H1 (cell line): ENCODE results near the gene SENP6. TPM values are rescaled to one million over a fixed set of nuclear protein-coding genes. Genes with fewer than 3 reads are reported as not detected.

Experiments
- CTCF ChIA-PET: fragments of 300-600 bp; sonication (Branson Sonifier 250); formaldehyde crosslinking; loops from one replicate; lab custom pipeline; 2021; ENCODE audit not compliant: partially characterized antibody; lab: Charles Lee
- POLR2A ChIA-PET: fragments of 300-600 bp; sonication (Branson Sonifier 250); formaldehyde crosslinking; loops from one replicate; lab custom pipeline; 2021; ENCODE audit warnings: inconsistent platforms; ENCODE audit not compliant: partially characterized antibody; lab: Charles Lee
- DNase-seq, 2 experiments: peaks; one replicate each; pipeline versions ENCODE4 v3.0.0 to v3.0.0-alpha.2; 2010 to 2022; ENCODE audit warnings: low spot score in 2 of 2, low read depth in 1 of 2, mixed read lengths in 1 of 2
- FAIRE-seq: peaks from 2 replicates; lab custom pipeline; 2011; peaks lifted over from hg19 to GRCh38; lab: Jason Lieb, UNC
- H2AFZ ChIP-seq: 2 replicates; pipeline ENCODE4 v1.8.1; 2012; ENCODE audit warnings: low read length, inconsistent platforms
- H2AK5ac ChIP-seq: 2 replicates; pipeline ENCODE4 v1.6.1; 2013; ENCODE audit warnings: low read depth, low read length
- H2BK120ac ChIP-seq: replicated peaks from 2 replicates; pipeline ENCODE3; 2013; ENCODE audit warnings: low read depth, low read length, inconsistent platforms
- H2BK12ac ChIP-seq: 2 replicates; pipeline ENCODE4 v1.6.1; 2013; ENCODE audit warnings: low read depth, low read length
- H2BK15ac ChIP-seq: 2 replicates; pipeline ENCODE4 v1.6.1; 2013; ENCODE audit warnings: low read length
- H2BK20ac ChIP-seq: 2 replicates; pipeline ENCODE4 v1.6.1; 2013; ENCODE audit warnings: low read length
- H2BK5ac ChIP-seq: 2 replicates; pipeline ENCODE4 v1.6.1; 2013; ENCODE audit warnings: low read depth, low read length
- H3K14ac ChIP-seq: 2 replicates; pipeline ENCODE4 v1.6.1; 2013; ENCODE audit warnings: inconsistent platforms; ENCODE audit not compliant: insufficient read length
- H3K18ac ChIP-seq: 2 replicates; pipeline ENCODE4 v1.6.1; 2013; ENCODE audit warnings: low read length; ENCODE audit errors: extremely low read depth
- H3K23ac ChIP-seq: 2 replicates; pipeline ENCODE4 v1.6.1; 2013; ENCODE audit warnings: inconsistent platforms; ENCODE audit not compliant: insufficient read length
- H3K23me2 ChIP-seq: 2 replicates; pipeline ENCODE4 v1.6.1; 2013; ENCODE audit warnings: low read depth, low read length
- H3K27ac ChIP-seq: 2 replicates; pipeline ENCODE4 v1.6.1; 2011; ENCODE audit warnings: low read depth, low read length, inconsistent platforms
- H3K27me3 ChIP-seq, 4 experiments: replicated peaks in 1 of 4; 1 replicate in 1 of 4; 2 replicates in 3 of 4; pipeline versions ENCODE4 v1.6.1 to v1.8.1; 2011 to 2013; ENCODE audit warnings: low read length in 3 of 4, mild to moderate bottlenecking in 3 of 4, inconsistent platforms in 2 of 4, mixed read lengths in 2 of 4, moderate library complexity in 1 of 4; ENCODE audit not compliant: control insufficient read depth in 3 of 4, insufficient read depth in 3 of 4; ENCODE audit errors: extremely low read depth in 1 of 4
- H3K36me3 ChIP-seq, 4 experiments: 2 replicates each; pipeline versions ENCODE4 v1.6.1 to v1.8.1; 2011 to 2013; ENCODE audit warnings: mild to moderate bottlenecking in 4 of 4, low read length in 3 of 4, moderate library complexity in 2 of 4, control low read depth in 1 of 4, inconsistent platforms in 1 of 4; ENCODE audit not compliant: insufficient read depth in 4 of 4, control insufficient read depth in 2 of 4
- H3K4ac ChIP-seq: replicated peaks from 2 replicates; pipeline ENCODE3; 2013; ENCODE audit warnings: low read length, low read depth, mixed read lengths, inconsistent platforms; ENCODE audit not compliant: insufficient read length
- H3K4me1 ChIP-seq, 4 experiments: replicated peaks in 1 of 4; 1 replicate in 1 of 4; 2 replicates in 3 of 4; pipeline versions ENCODE4 v1.6.1 to v1.8.1; 2011 to 2013; ENCODE audit warnings: low read length in 3 of 4, inconsistent platforms in 2 of 4, mixed read lengths in 1 of 4; ENCODE audit not compliant: insufficient read depth in 4 of 4, control insufficient read depth in 3 of 4
- H3K4me2 ChIP-seq, 2 experiments: 2 replicates each; pipeline versions ENCODE4 v1.6.1 to v1.8.1; 2011 to 2013; ENCODE audit warnings: low read depth in 2 of 2, low read length in 2 of 2, control low read depth in 1 of 2, inconsistent platforms in 1 of 2, mild to moderate bottlenecking in 1 of 2; ENCODE audit not compliant: insufficient read depth in 1 of 2
- H3K4me3 ChIP-seq, 4 experiments: fragments of 200-600, 300-600 bp in 1 of 4; sonication (generic), shearing (Covaris generic), sonication (Bioruptor Twin) in 1 of 4; 2 replicates each; pipeline versions ENCODE4 v1.5.1 to v1.8.1; 2011 to 2016; ENCODE audit warnings: low read length in 4 of 4, low read depth in 3 of 4, control low read depth in 2 of 4, inconsistent platforms in 2 of 4, mild to moderate bottlenecking in 2 of 4, mixed read lengths in 1 of 4, moderate library complexity in 1 of 4; ENCODE audit not compliant: insufficient read depth in 2 of 4; ENCODE audit errors: extremely low read depth in 1 of 4
- H3K56ac ChIP-seq: replicated peaks from 2 replicates; pipeline ENCODE3; 2013; ENCODE audit warnings: low read depth, mild to moderate bottlenecking, mixed read lengths, low read length, inconsistent platforms; ENCODE audit not compliant: insufficient read length
- H3K79me1 ChIP-seq: 2 replicates; pipeline ENCODE4 v1.6.1; 2013; ENCODE audit warnings: low read depth, low read length, control low read depth
- H3K79me2 ChIP-seq, 2 experiments: 2 replicates each; pipeline versions ENCODE4 v1.6.1 to v1.8.1; 2012 to 2013; ENCODE audit warnings: low read length in 2 of 2, mild to moderate bottlenecking in 2 of 2, inconsistent platforms in 1 of 2; ENCODE audit not compliant: insufficient read depth in 2 of 2, control insufficient read depth in 1 of 2
- H3K9ac ChIP-seq, 4 experiments: replicated peaks in 1 of 4; 1 replicate in 1 of 4; 2 replicates in 3 of 4; pipeline versions ENCODE4 v1.6.1 to v1.8.1; 2011 to 2013; ENCODE audit warnings: low read depth in 3 of 4, low read length in 3 of 4, control low read depth in 2 of 4, mild to moderate bottlenecking in 2 of 4, moderate library complexity in 2 of 4, inconsistent platforms in 1 of 4; ENCODE audit errors: extremely low read depth in 1 of 4
- H3K9me3 ChIP-seq, 2 experiments: 2 replicates each; pipeline versions ENCODE4 v1.6.1 to v1.8.1; 2012 to 2013; ENCODE audit warnings: mild to moderate bottlenecking in 2 of 2, moderate library complexity in 2 of 2, control low read depth in 1 of 2, inconsistent platforms in 1 of 2, low read depth in 1 of 2, low read length in 1 of 2, mixed read lengths in 1 of 2; ENCODE audit not compliant: insufficient read depth in 2 of 2
- H4K20me1 ChIP-seq, 2 experiments: replicated peaks in 1 of 2; 2 replicates each; pipeline versions ENCODE3 to v1.8.1; 2011 to 2013; ENCODE audit warnings: inconsistent platforms in 2 of 2, low read length in 2 of 2, mild to moderate bottlenecking in 1 of 2; ENCODE audit not compliant: insufficient read depth in 2 of 2, control insufficient read depth in 1 of 2
- H4K5ac ChIP-seq: 2 replicates; pipeline ENCODE4 v1.6.1; 2013; ENCODE audit warnings: low read length, low read depth, mixed read lengths, inconsistent platforms; ENCODE audit not compliant: insufficient read length
- H4K8ac ChIP-seq: 2 replicates; pipeline ENCODE4 v1.8.0; 2013; ENCODE audit warnings: mild to moderate bottlenecking, moderate library complexity, low read length, inconsistent platforms; ENCODE audit not compliant: insufficient read depth; ENCODE audit errors: extremely low read depth
- H4K91ac ChIP-seq: replicated peaks from 2 replicates; pipeline ENCODE3; 2013; ENCODE audit warnings: low read length, mixed read lengths, inconsistent platforms; ENCODE audit not compliant: insufficient read length
- KDM1A ChIP-seq: fragments of 200-600, 300-600 bp; sonication (generic); IDR thresholded peaks from 2 replicates; pipeline ENCODE4 v1.7.1; 2016; ENCODE audit warnings: mild to moderate bottlenecking, low read length, borderline replicate concordance
- RXRA ChIP-seq: IDR thresholded peaks from 2 replicates; pipeline ENCODE4 v1.6.1; 2011; ENCODE audit warnings: low read depth, mild to moderate bottlenecking, low read length, moderate library complexity; ENCODE audit not compliant: insufficient read depth
- SIRT6 ChIP-seq: IDR thresholded peaks from one replicate; pipeline ENCODE4 v1.7.1; 2012; ENCODE audit warnings: low read length, inconsistent platforms
- SP1 ChIP-seq: IDR thresholded peaks from 2 replicates; pipeline ENCODE4 v1.6.1; 2011; ENCODE audit warnings: low read depth, low read length
- SP2 ChIP-seq: IDR thresholded peaks from 2 replicates; pipeline ENCODE4 v1.6.1; 2012; ENCODE audit warnings: mild to moderate bottlenecking, low read length, inconsistent platforms
- SRF ChIP-seq: IDR thresholded peaks from 2 replicates; pipeline ENCODE4 v1.6.1; 2011; ENCODE audit warnings: mild to moderate bottlenecking, low read depth, low read length, moderate library complexity
- TCF12 ChIP-seq: IDR thresholded peaks from 2 replicates; pipeline ENCODE4 v1.6.1; 2011; ENCODE audit warnings: low read depth, mild to moderate bottlenecking, low read length
- WGBS, 2 experiments: shearing (Covaris generic) in 1 of 2; methylation state at CpG; one replicate each; pipeline versions ENCODE4 v1.1.6 to v1.1.7; 2013 to 2015; ENCODE audit warnings: low lambda C conversion rate in 2 of 2, mixed read lengths in 2 of 2, inconsistent platforms in 1 of 2, low coverage in 1 of 2, missing lambda C conversion rate in 1 of 2; ENCODE audit not compliant: insufficient replicate concordance in 2 of 2, insufficient coverage in 1 of 2, insufficient read length in 1 of 2; ENCODE audit errors: extremely low coverage in 1 of 2, missing lambda C conversion rate in 1 of 2; 5-methylcytosine and 5-hydroxymethylcytosine counted together
- polyA plus RNA-seq, 7 experiments: library from polyadenylated mRNA; depleted of rRNA in 3 of 7; stranded (reverse) in 5 of 7; unstranded in 2 of 7; fragments of >200 nt in 5 of 7; fragments of 200-250 nt in 2 of 7; gene quantifications; 1 replicate in 5 of 7; 2 replicates in 1 of 7; 4 replicates in 1 of 7; pipeline versions ENCODE4 v1.2.1 to v1.2.3, GENCODE V29; 2011 to 2013; ENCODE audit warnings: missing spikeins in 2 of 7, mixed read lengths in 2 of 7
- total RNA-seq: library from RNA; stranded (reverse); fragmentation: NEBNext Ultra II Directional; extraction: Animal tissue kit (Norgen Biotek cat#: 25700); gene quantifications from 2 replicates; pipeline ENCODE4 v1.2.1, GENCODE V29; 2021

SENP6 gene
- total and polyA plus RNA-seq, 2 of the 8 experiments (the other 6 are each of a cell fraction or from before 2014, with no cell fraction given), result 13.8 to 103 TPM

DNA sequence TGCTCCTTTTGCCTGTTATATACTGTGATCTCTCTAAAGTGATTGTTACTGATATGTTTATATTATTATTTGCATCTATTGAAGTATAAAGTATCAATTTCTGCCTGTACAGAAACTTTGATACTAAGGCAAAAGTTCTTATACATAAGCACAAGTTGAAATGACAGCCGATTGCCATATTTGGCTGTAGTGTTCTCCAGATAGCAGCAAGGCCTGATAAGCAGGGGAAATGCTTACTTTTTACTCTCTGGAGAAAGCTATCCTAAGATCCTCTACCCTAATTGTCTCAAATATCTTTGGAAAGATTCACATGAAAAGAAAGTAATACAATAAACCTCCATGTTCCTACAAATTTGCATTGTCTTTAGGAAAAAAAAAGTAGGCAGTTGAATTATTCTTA is 31.4 kb downstream of the SENP6 start:
- no peak overlapping the region for H3K14ac ChIP-seq
- H2BK120ac ChIP-seq, result no peak overlapping the region
- no peak overlapping the region for H2AK5ac ChIP-seq
- H3K36me3 ChIP-seq, result peaks cover 0 to 47% (median 11%) of the 10 kb centered on the region in 4 experiments; a peak in 5 of 8 replicates
- H3K9me3 ChIP-seq, result no peaks in the 10 kb centered on the region
- H3K18ac ChIP-seq, result no peak overlapping the region
- no peak overlapping the region for H4K8ac ChIP-seq
- H4K91ac ChIP-seq, result no peak overlapping the region
- no peak overlapping the region for H2BK15ac ChIP-seq
- 96% methylated on average over 1 of the region's 1 CpG; no CpG with 5 or more reads in 1 of the 2 experiments for WGBS, 2 experiments
- no peak overlapping the region for H3K4ac ChIP-seq
- peaks cover 0 to 2% of the 10 kb centered on the region in 2 experiments for H4K20me1 ChIP-seq
- TF ChIP-seq KDM1A (no peak), SRF (0 out of 2 replicates have a peak, but pooled peaks have one; percentile 6), SP1 (no peak), TCF12 (no peak), SP2 (no peak), RXRA (no peak), SIRT6 (no peak)
- TF ChIP-seq, all 59 proteins: peak for 1
- DNase-seq (no peak), FAIRE-seq (no peak)
- Histone ChIP-seq H3K79me2 (peaks cover 0 to 18% of the 10 kb centered on the region in 2 experiments; a peak in 1 of 4 replicates), H3K4me3 (no peak overlapping the region), H3K27ac (no peak overlapping the region), H3K4me1 (peaks cover 0 to 3% (median 0%) of the 10 kb centered on the region in 4 experiments; a peak in 2 of 7 replicates), H3K4me2 (no peak overlapping the region), H2AFZ (no peak overlapping the region), H2BK12ac (no peak overlapping the region), H2BK5ac (no peak overlapping the region), H2BK20ac (no peak overlapping the region), H3K27me3 (no peaks in the 10 kb centered on the region), H3K23me2 (no peaks in the 10 kb centered on the region), H3K23ac (no peak overlapping the region), H4K5ac (no peak overlapping the region), H3K9ac (no peak overlapping the region), H3K56ac (no peak overlapping the region), H3K79me1 (no peaks in the 10 kb centered on the region)
- CTCF ChIA-PET, result interaction anchor here (0.7 to 0.8 kb wide), 3 partner anchors 54 to 1884 kb away, joined by 3 to 4 read pairs (median 4); no protein-coding TSS in a partner anchor
- POLR2A ChIA-PET, result no interaction called here
